Stimulated activated CD8-positive, alpha-beta memory T cell treated with anti-CD3 and anti-CD28 coated beads, Interleukin-7, amount 100 ng/mL, for 48 hours (primary cell): ENCODE data around the gene MDFIC2.
"Not testable (repeated sequence)": the region's sequence is repeated elsewhere in the genome, so short reads cannot be mapped to it uniquely, and the experiment has no call there.

Source experiments
- DNase-seq, 2 donors: peaks; one replicate each; pipeline ENCODE4 v3.0.0-alpha.2; 2020; ENCODE audit warnings: low read depth in 1 of 2; ENCODE audit errors: extremely low read depth in 1 of 2

The MDFIC2 gene

GRCh38 chr3:70312336-70312735, at the start of gene MDFIC2:
Gene MDFIC2, minus strand, starts transcription at chr3:70312638. Its CDS starts 665 bp downstream, at chr3:70311973.
- DNase-seq, result no peak

DNA sequence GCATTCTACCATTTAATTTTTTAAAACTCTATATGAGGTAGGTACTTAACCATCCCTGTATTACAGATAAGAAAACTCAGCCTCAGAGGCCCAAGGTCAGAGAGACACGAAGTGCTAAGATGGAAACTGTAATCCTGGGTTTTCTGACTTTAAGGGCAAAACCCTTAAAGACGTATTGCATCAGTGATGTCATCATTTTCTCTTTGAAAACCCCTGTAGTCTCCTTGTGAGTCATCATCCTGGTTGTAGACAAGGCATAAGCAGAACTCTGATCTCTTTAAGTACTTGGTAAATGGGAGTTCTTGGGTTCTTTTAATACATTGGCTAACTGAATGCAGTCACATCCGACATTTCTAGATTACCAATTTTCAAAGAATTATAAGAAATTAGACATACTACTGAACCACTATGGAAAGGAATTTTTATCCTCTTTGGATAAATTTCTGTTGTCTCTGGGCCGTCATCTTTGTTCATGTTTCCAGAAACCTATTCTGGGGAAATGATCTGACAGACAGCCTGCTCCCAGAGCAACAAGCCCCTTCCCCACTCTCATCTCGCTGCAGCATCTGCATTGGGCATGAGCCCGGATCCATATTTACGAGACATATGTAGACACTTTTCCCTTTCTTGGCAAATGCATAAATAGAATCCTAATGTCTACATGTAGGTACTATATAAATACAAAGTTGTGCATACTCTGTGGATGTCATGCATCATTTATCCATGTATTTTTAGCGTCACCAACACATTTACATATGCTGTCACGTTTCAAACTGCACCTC, 48.7 kb upstream of the MDFIC2 start:
- DNase-seq, result no peak

GRCh38 chr3:70359711-70360110, 47.3 kb upstream of the MDFIC2 start:
- no peak for DNase-seq

DNA sequence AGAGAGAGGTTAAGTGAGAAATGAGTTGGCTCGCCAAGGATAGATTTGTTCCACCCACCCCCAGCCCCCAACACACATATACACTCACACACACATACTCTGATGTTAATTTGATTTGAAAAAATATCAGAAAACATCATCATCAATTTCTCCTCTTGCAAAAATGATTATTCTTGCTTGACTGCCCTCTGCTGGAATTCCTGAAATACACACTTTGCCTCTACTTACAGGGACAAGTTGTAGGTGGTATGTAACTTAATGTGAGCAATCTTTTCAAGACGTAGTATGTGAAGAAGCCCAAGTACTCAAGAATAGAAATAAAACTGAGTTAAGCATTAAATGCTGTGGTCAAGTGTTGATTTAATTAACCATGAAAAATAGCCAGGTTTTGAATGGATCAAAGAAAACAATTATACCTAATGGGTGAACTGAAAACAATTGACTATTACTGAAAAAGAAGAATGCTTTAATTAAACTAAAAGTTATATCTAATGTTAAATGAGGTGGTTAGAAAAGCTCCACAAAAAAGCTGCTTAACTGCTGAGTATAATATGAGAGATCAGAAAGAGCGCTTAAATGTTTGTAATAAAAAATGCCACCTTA, 46.6 kb upstream of the MDFIC2 start:
- no peak for DNase-seq

- no peak for DNase-seq
These were observed 39.8 kb upstream of the MDFIC2 start for GRCh38 chr3:70352215-70352614.

DNA sequence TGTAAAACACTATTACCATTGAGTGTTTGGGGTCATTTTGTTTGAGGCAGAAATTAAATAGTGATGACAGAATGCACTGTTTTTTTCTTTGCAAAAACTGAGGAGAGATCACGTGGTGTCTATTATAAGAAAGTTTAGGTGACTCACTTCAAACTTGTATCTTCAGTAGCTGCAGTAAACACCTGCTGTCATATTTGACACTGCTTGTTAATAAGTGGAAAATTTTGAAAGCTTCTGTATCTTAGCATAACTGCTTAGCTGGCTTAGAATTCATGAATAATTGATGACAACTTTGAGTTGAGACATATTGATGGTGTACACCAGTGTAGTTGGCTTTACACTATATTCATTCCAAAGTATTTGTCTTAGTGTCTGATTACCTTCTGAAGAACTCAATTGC, 29.7 kb upstream of the MDFIC2 start:
- no peak for DNase-seq

- DNase-seq, result not testable (repeated sequence)
These were observed 24.4 kb upstream of the MDFIC2 start for GRCh38 chr3:70336885-70337284.

GRCh38 chr3:70333080-70333479, 20.6 kb upstream of the MDFIC2 start:
- DNase-seq, result no peak

DNA sequence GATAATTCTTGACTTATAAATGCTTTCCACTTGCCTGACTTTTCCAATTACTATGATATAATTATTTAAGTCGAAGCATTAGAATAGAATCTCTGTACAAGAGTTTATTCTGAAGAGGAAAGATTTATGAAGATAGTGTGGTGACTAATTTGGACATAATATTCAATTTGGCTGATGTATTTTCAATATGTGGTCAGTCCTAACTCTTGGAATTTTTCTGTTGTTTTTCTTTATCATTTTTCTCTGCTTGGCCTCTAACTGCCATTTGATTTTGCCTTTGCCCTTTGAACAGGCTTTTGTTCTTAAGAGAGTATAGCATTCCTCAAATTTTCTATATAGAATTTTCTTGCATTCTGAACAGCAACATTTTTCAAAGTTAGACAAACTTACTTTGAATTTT, 2.6 kb upstream of the MDFIC2 start:
- DNase-seq, result no peak

- DNase-seq, result no peak
These were observed 1.6 kb downstream of the MDFIC2 start for GRCh38 chr3:70310809-70311208.

- no peak for DNase-seq
These were observed 2.8 kb downstream of the MDFIC2 start for GRCh38 chr3:70309591-70309990.

DNA sequence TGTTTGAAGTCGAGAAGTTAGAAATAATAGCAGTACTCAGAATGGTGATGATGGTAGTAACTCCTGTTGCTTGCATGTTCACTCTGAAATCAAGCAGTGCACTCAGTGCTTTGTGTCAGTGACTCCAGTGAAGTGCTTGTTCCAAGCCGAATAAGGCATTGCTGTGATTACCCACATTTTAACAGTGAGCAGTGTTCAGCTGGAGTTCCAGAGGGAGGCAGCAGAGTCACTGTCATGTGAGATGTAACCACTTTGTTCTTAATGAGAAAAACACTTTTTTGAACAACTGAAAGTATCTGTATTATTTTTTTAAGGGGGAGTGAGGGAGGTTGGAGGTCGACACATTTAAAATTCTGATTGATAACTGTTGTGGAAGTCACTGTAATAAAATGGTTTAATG, 3.7 kb downstream of the MDFIC2 start:
- DNase-seq, result no peak

GRCh38 chr3:70306736-70307135, 5.7 kb downstream of the MDFIC2 start:
- DNase-seq, result no peak

GRCh38 chr3:70298385-70298784, 14.1 kb downstream of the MDFIC2 start:
- DNase-seq, result no peak

GRCh38 chr3:70291097-70291482, 21.3 kb downstream of the MDFIC2 start:
- no peak for DNase-seq

- DNase-seq, result not testable (repeated sequence)
These were observed 21.9 kb downstream of the MDFIC2 start for GRCh38 chr3:70290431-70291096.

- no peak for DNase-seq
These were observed 30.8 kb downstream of the MDFIC2 start for GRCh38 chr3:70281663-70282062.

GRCh38 chr3:70277304-70277703, 35.1 kb downstream of the MDFIC2 start:
- DNase-seq, result no peak

- DNase-seq, result no peak
These were observed 35.5 kb downstream of the MDFIC2 start for GRCh38 chr3:70276901-70277300.

DNA sequence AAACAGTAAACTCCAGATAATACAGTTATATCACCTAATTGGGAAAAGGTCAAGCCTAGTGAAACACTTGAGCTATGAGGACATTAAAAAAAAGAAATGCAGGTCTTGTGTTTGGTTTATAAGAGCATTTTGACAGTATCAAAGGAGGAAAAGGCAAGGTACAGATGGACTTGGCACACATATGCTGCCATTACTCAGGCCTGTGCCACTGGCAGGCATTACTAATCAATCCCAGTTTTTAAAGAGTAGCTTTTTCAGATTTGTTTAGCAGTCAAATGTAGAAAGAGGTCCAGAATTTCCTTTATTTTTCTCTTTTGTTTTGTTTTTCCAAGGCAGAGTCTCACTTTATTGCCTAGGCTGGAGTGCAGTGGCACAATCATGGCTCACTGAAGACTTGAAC, 38.9 kb downstream of the MDFIC2 start:
- DNase-seq, result no peak

DNA sequence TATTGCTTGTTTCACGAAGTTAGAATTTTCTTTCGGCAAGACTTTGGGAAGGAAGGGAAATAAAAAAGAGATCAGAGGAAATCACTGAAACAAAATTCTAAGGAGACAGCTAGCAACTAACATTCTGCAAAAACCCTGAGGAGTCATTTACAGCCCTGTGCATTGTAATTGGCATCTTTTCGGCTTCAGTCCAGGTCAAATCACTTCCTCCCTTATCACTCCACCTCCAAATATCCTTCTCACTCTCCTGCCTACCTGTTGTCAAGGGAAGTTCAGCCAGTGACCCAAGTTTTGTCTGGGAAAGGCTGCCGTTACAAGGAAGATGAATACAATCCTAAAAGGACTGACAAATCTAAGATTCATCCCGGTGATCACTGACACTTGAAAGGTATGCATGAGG, 39.6 kb downstream of the MDFIC2 start:
- DNase-seq, result no peak

- DNase-seq, result no peak
These were observed 48.2 kb downstream of the MDFIC2 start for GRCh38 chr3:70264122-70264780.
